Kidney (tissue), 14 donors: Measurements from ENCODE around the gene MEIS2. TPM values are rescaled to one million over a fixed set of nuclear protein-coding genes. Genes with fewer than 3 reads are reported as not detected.

Source experiments
- DNase-seq, 5 donors: peaks; one replicate each; pipeline ENCODE4 v3.0.0-alpha.2; 2013 to 2020
- FAIRE-seq: peaks from 2 replicates; lab custom pipeline; 2012; peaks lifted over from hg19 to GRCh38; lab: Jason Lieb, UNC
- H3K27ac ChIP-seq, 2 donors: one replicate each; pipeline ENCODE4 v1.7.0; 2013; ENCODE audit warnings: low read depth in 2 of 2, low read length in 2 of 2, inconsistent platforms in 1 of 2
- H3K27me3 ChIP-seq: one replicate; pipeline ENCODE4 v1.7.1; 2013; ENCODE audit warnings: low read length, inconsistent platforms; ENCODE audit not compliant: control insufficient read depth, insufficient read depth
- H3K36me3 ChIP-seq, 3 donors: one replicate each; pipeline versions ENCODE4 v1.7.0 to v1.7.1; 2013; ENCODE audit warnings: low read length in 3 of 3, control low read depth in 1 of 3, inconsistent platforms in 1 of 3; ENCODE audit not compliant: insufficient read depth in 3 of 3, control insufficient read depth in 2 of 3
- H3K4me1 ChIP-seq, 3 donors: one replicate each; pipeline versions ENCODE4 v1.7.0 to v1.7.1; 2013; ENCODE audit warnings: low read length in 3 of 3, inconsistent platforms in 1 of 3, low read depth in 1 of 3; ENCODE audit not compliant: control insufficient read depth in 2 of 3, insufficient read depth in 2 of 3
- H3K4me3 ChIP-seq, 3 donors: one replicate each; pipeline versions ENCODE4 v1.7.0 to v1.8.1; 2013; ENCODE audit warnings: low read length in 3 of 3, control low read depth in 1 of 3, inconsistent platforms in 1 of 3
- H3K9ac ChIP-seq, 3 donors: one replicate each; pipeline versions ENCODE4 v1.7.0 to v1.7.1; 2013; ENCODE audit warnings: low read length in 3 of 3, control low read depth in 1 of 3, inconsistent platforms in 1 of 3
- H3K9me3 ChIP-seq, 3 donors: one replicate each; pipeline versions ENCODE4 v1.7.0 to v1.7.1; 2013; ENCODE audit warnings: low read length in 3 of 3, control low read depth in 1 of 3, inconsistent platforms in 1 of 3; ENCODE audit not compliant: control insufficient read depth in 2 of 3, insufficient read depth in 1 of 3
- intact Hi-C: fragments of 100-400 bp; cut with DNase I; formaldehyde crosslinking; loops from one replicate; pipeline ENCODE4 v1.11.1; 2022
- polyA plus RNA-seq: library from polyadenylated mRNA; stranded (reverse); fragments of 350-450 nt; fragmentation: Illumina TruSeq; extraction: RNeasy Lipid Tissue Mini Kit (QIAGEN cat#74804); gene quantifications from one replicate; pipeline ENCODE4 v1.2.3, GENCODE V29; 2014; ENCODE audit warnings: low read depth, low replicate concordance; ENCODE audit not compliant: insufficient read depth
- total RNA-seq: library from RNA; stranded (reverse); fragmentation: NEBNext Ultra II Directional; extraction: Animal tissue kit (Norgen Biotek cat#: 25700); gene quantifications from one replicate; pipeline ENCODE4 v1.2.1, GENCODE V29; 2021
- TF ChIP-seq, protein P1 (sequence below): IDR thresholded peaks from 3 replicates; pipeline ENCODE4 v1.5.1; 2012; ENCODE audit warnings: mild to moderate bottlenecking, moderate library complexity, borderline replicate concordance; ENCODE audit not compliant: insufficient read depth; ENCODE audit errors: extremely low read depth
- donor health status: control.
- donor health status: control.
- donor health status: control.
- donor health status: control.
- donor health status: control.
- donor health status: DM: yes; HTN: yes; CAD: no.
- donor health status: Normal renal cell carcinoma (clear cell type).

The MEIS2 gene
- total and polyA plus RNA-seq, 2 donors from 2014 or later, result 14.7 to 50.9 TPM

DNA sequence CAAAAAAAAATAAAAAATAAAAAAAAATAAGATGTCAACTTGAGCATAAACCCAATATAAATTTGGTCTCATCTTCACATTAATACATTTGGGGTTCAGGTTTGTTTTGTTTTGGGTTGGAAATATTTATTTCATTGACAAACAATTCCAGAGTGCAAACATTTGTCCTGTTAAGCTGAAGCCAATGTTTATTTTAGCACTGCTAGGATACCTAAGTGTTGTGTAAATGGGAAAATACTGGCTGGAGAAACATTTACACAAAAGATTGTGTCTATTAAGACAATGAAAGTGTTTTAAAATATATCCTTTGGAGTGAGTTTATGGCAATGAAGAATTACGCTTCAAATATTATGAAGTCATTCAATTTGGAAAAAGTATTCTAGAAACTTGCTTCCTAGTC is 91.1 kb downstream of the MEIS2 start:
- TF ChIP-seq, protein P1, sequence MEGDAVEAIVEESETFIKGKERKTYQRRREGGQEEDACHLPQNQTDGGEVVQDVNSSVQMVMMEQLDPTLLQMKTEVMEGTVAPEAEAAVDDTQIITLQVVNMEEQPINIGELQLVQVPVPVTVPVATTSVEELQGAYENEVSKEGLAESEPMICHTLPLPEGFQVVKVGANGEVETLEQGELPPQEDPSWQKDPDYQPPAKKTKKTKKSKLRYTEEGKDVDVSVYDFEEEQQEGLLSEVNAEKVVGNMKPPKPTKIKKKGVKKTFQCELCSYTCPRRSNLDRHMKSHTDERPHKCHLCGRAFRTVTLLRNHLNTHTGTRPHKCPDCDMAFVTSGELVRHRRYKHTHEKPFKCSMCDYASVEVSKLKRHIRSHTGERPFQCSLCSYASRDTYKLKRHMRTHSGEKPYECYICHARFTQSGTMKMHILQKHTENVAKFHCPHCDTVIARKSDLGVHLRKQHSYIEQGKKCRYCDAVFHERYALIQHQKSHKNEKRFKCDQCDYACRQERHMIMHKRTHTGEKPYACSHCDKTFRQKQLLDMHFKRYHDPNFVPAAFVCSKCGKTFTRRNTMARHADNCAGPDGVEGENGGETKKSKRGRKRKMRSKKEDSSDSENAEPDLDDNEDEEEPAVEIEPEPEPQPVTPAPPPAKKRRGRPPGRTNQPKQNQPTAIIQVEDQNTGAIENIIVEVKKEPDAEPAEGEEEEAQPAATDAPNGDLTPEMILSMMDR, result no peak
- H3K27ac ChIP-seq, result no peak overlapping the region
- FAIRE-seq, result no peak
- peaks cover 0 to 5% (median 0%) of the 10 kb centered on the region in 3 donors for H3K36me3 ChIP-seq
- intact Hi-C loops, result no loop called here
- H3K9me3 ChIP-seq, result no peaks in the 10 kb centered on the region
- H3K4me1 ChIP-seq, result no peaks in the 10 kb centered on the region
- no peak overlapping the region for H3K4me3 ChIP-seq
- DNase-seq, result no peak
- no peak overlapping the region for H3K9ac ChIP-seq
- no peaks in the 10 kb centered on the region for H3K27me3 ChIP-seq

DNA sequence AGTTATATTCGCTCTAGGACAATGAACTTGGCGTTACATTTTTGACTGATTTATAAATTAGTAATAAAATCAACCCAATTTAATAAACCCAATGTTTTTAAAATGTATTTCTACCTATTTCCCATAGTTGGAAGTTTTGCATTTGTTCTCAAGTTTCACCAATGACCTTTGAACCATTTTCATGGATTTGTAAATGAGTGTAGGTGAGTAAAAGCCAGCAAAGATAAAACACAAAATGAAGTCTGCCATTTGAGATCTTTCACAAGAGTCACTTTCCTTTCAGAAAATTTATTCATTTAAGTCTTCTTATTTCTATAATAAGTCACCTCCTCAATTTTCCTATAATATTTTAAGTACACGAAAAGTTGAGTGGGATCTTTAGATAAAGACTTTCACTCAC is 92.1 kb downstream of the MEIS2 start:
- Histone ChIP-seq H3K9ac (no peak overlapping the region), H3K4me1 (no peaks in the 10 kb centered on the region), H3K36me3 (peaks cover 0 to 5% (median 0%) of the 10 kb centered on the region in 3 donors), H3K27me3 (no peaks in the 10 kb centered on the region), H3K9me3 (no peaks in the 10 kb centered on the region), H3K27ac (no peak overlapping the region), H3K4me3 (no peak overlapping the region)
- intact Hi-C loops, result no loop called here
- FAIRE-seq (no peak), DNase-seq (no peak)
- TF ChIP-seq, protein P1, result no peak

DNA sequence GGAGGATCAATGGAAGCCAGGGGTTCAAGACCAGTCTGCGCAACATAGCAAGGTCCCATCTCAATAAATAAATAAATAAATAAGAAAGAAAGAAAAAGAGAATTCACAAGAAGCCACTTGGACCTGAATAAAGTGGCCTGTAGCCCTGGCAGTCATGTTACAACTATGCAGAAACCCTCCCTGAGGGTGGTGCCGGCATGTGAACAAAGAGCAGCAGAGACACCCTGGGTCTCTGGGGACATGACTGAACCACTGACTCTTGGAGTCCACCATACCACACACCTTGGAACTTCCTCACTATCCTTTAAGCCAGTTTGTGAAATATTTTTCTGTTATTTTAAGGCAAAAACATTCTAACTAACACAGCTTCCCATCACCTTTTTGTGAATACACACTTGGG is 93.0 kb downstream of the MEIS2 start:
- no peaks in the 10 kb centered on the region for H3K9me3 ChIP-seq
- H3K4me1 ChIP-seq, result no peaks in the 10 kb centered on the region
- FAIRE-seq, result no peak
- H3K9ac ChIP-seq, result no peak overlapping the region
- intact Hi-C loops, result no loop called here
- TF ChIP-seq, protein P1, result no peak
- no peak overlapping the region for H3K4me3 ChIP-seq
- DNase-seq, result no peak
- no peak overlapping the region for H3K27ac ChIP-seq
- no peaks in the 10 kb centered on the region for H3K27me3 ChIP-seq
- peaks cover 0 to 2% (median 0%) of the 10 kb centered on the region in 3 donors for H3K36me3 ChIP-seq

DNA sequence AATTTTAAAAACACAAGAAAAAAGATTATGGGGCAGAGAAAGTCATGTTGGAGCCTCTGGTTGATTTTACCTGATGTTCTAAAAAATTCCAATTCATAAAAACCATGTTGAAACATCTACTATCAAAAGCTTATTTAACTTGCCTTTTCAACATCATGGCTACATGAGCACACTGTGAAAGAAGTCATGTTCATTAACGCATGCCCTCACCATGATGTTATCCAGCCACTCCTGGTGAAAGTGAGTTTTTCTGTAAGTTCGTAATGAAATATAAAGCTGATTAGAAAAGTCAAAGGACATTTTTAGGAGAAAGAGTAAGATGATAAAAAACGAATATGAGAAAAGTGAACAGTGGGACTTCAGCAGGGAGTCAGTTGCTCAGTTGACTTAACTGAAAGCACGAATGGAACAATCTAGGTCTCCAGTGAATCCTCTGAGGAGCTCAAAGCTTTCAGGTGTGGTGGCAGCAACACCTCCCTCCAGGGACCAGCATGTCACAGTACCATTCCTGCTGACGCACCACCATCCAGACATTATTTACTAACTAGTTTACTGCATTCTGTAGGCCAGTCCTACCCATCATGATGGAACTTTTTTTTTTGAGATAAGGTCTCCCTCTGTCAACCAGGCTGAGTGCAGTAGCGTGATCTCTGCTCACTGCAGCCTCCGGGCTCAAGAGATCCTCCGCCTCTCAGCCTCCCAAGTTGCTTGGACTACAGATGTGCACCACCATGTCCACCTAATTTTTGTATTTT is 95.2 kb downstream of the MEIS2 start:
- Histone ChIP-seq H3K27ac (no peak overlapping the region), H3K9ac (no peak overlapping the region), H3K36me3 (peaks cover 0 to 2% (median 0%) of the 10 kb centered on the region in 3 donors), H3K27me3 (no peaks in the 10 kb centered on the region), H3K4me3 (no peak overlapping the region), H3K9me3 (no peaks in the 10 kb centered on the region), H3K4me1 (no peaks in the 10 kb centered on the region)
- no peak for FAIRE-seq
- intact Hi-C loops, result no loop called here
- TF ChIP-seq, protein P1, result no peak
- DNase-seq, result no peak
